Spleen (tissue), 11 donors: ENCODE measurements around the gene DOK4. TPM values are rescaled to one million over a fixed set of nuclear protein-coding genes. Genes with fewer than 3 reads are reported as not detected.

Experiments used
- DNase-seq: peaks from one replicate; pipeline ENCODE4 v3.0.0-alpha.2; 2020
- H3K27ac ChIP-seq, 8 donors: fragments of 200-600 bp; sonication (generic) in 7 of 8; 1 replicate in 4 of 8; 2 replicates in 4 of 8; pipeline versions ENCODE4 v1.5.0 to v1.8.0; 2016 to 2021; ENCODE audit warnings: inconsistent platforms in 4 of 8, mild to moderate bottlenecking in 4 of 8, moderate library complexity in 1 of 8
- H3K27me3 ChIP-seq, 7 donors: fragments of 200-600 bp; sonication (generic) in 6 of 7; replicated peaks in 1 of 7; 1 replicate in 4 of 7; 2 replicates in 3 of 7; pipeline versions ENCODE4 v1.5.0 to v1.8.0; 2016 to 2021; ENCODE audit warnings: inconsistent platforms in 3 of 7, mild to moderate bottlenecking in 1 of 7
- H3K36me3 ChIP-seq, 6 donors: fragments of 200-600 bp; sonication (generic) in 5 of 6; 1 replicate in 4 of 6; 2 replicates in 2 of 6; pipeline versions ENCODE4 v1.5.0 to v1.8.0; 2016 to 2021; ENCODE audit warnings: inconsistent platforms in 2 of 6
- H3K4me1 ChIP-seq, 6 donors: fragments of 200-600 bp; sonication (generic) in 5 of 6; 1 replicate in 3 of 6; 2 replicates in 3 of 6; pipeline versions ENCODE4 v1.5.0 to v1.8.0; 2016 to 2021; ENCODE audit warnings: inconsistent platforms in 3 of 6
- H3K4me3 ChIP-seq, 8 donors: fragments of 200-600 bp; sonication (generic) in 7 of 8; 1 replicate in 4 of 8; 2 replicates in 4 of 8; pipeline versions ENCODE4 v1.5.0 to v1.8.0; 2016 to 2021; ENCODE audit warnings: inconsistent platforms in 4 of 8, mild to moderate bottlenecking in 4 of 8, moderate library complexity in 2 of 8
- H3K9me3 ChIP-seq, 8 donors: fragments of 200-600 bp; sonication (generic) in 7 of 8; 1 replicate in 4 of 8; 2 replicates in 4 of 8; pipeline versions ENCODE4 v1.5.0 to v1.8.0; 2016 to 2021; ENCODE audit warnings: inconsistent platforms in 4 of 8
- CTCF ChIP-seq, 11 experiments: fragments of 200-600 bp in 7 of 11; fragments of 450-650 bp in 4 of 11; sonication (generic) in 4 of 11; IDR thresholded peaks in 8 of 11; conservative IDR thresholded peaks in 3 of 11; 1 replicate in 7 of 11; 2 replicates in 4 of 11; pipeline versions ENCODE4 v1.4.0 to v1.8.0; 2016 to 2021; ENCODE audit warnings: antibody characterized with exemption in 11 of 11, inconsistent platforms in 4 of 11, mild to moderate bottlenecking in 1 of 11
- POLR2A ChIP-seq, 3 donors: fragments of 450-650 bp; IDR thresholded peaks; one replicate each; pipeline ENCODE4 v1.5.1; 2017; ENCODE audit warnings: antibody characterized with exemption in 3 of 3, mild to moderate bottlenecking in 1 of 3
- POLR2AphosphoS5 ChIP-seq, 3 donors: sonication (generic); formaldehyde crosslinking; IDR thresholded peaks; one replicate each; pipeline ENCODE4 v1.5.1; 2017; ENCODE audit warnings: antibody characterized with exemption in 3 of 3
- WGBS, 5 donors: extraction: QIAGEN DNeasy Blood & Tissue Kit in 3 of 5; methylation state at CpG; one replicate each; pipeline versions ENCODE4 v1.1.5 to v1.1.7; 2013 to 2018; 5-methylcytosine and 5-hydroxymethylcytosine counted together
- intact Hi-C: fragments of 100-400 bp; cut with DNase I; formaldehyde crosslinking; loops from one replicate; pipeline ENCODE4 v1.15.0; 2023; ENCODE audit warnings: low total_unique reads
- polyA plus RNA-seq, 3 donors: library from polyadenylated mRNA; stranded (reverse); fragments of 200-250 nt; gene quantifications; one replicate each; pipeline ENCODE4 v1.2.1, GENCODE V29; 2013
- total RNA-seq, 7 donors: library from RNA; depleted of rRNA in 3 of 7; stranded (reverse); fragments of >200 nt in 3 of 7; fragmentation: NEBNext Ultra II Directional in 4 of 7; extraction: Animal tissue kit (Norgen Biotek cat#: 25700) in 4 of 7; gene quantifications; one replicate each; pipeline versions ENCODE4 v1.1.0 to v1.2.1, GENCODE V29; 2016 to 2021
- donor health status: healthy with polysubstance abuse.
- donor health status: DM: no; HTN: no; CAD: no; lungs with moderate emphysema.
- donor health status: DM: no; HTN: no; CAD: no.
- donor health status: Bipolar disorder and iron deficiency.
- donor health status: healthy.
- donor health status: DM: no; HTN: no; CAD: no.
- donor health status: DM: yes; HTN: yes; CAD: no.

The DOK4 gene
- total and polyA plus RNA-seq, 10 donors, result 4.1 to 19.8 (median 14.2) TPM

GRCh38 chr16:57509231-57509923 is 23.1 kb upstream of the DOK4 start:
- Histone ChIP-seq H3K4me3 (no peak overlapping the region), H3K4me1 (peaks cover 8 to 47% (median 23%) of the 10 kb centered on the region in 6 donors), H3K36me3 (peaks cover 0 to 23% (median 4%) of the 10 kb centered on the region in 6 donors), H3K9me3 (no peaks in the 10 kb centered on the region), H3K27ac (no peak overlapping the region), H3K27me3 (no peaks in the 10 kb centered on the region)
- no peak for DNase-seq
- WGBS, 5 donors, result 82 to 85% (median 83%) methylated on average over 12 of the region's 12 CpGs
- intact Hi-C loops, result no loop called here
- TF ChIP-seq CTCF (IDR thresholded peaks at IDR 0.05 in 8 of 11, conservative IDR thresholded peaks at IDR 0.05 in 3 of 11) (no peak), POLR2AphosphoS5 (IDR thresholded peaks at IDR 0.05) (no peak), POLR2A (IDR thresholded peaks at IDR 0.05) (no peak)

DNA sequence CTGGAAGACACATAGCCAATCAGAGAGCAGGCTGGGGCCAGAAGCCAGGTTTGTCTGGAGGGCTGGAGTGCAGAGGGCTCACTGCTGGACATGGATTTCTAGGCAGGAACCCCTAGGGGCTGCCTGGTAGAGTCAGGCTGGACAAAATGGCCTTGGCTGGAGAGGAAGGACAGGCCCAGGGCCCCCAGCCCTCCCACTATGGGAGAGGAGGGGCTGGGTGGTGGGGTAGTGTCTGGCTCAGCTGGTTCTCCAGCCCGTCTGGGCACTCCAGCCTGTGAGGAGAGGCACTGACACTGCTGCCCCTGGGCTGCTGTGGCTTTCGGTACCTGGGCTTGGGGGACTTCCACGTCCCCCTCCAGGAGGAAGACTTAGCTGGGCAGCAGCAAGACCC is 21.7 kb upstream of the DOK4 start:
- H3K36me3 ChIP-seq, result peaks cover 0 to 13% (median 4%) of the 10 kb centered on the region in 6 donors
- no peak overlapping the region for H3K27ac ChIP-seq
- no peak overlapping the region for H3K4me3 ChIP-seq
- no peak for DNase-seq
- intact Hi-C loops, result no loop called here
- H3K4me1 ChIP-seq, result peaks cover 0 to 33% (median 11%) of the 10 kb centered on the region in 6 donors
- TF ChIP-seq CTCF (IDR thresholded peaks at IDR 0.05 in 8 of 11, conservative IDR thresholded peaks at IDR 0.05 in 3 of 11) (no peak), POLR2A (IDR thresholded peaks at IDR 0.05) (no peak), POLR2AphosphoS5 (IDR thresholded peaks at IDR 0.05) (no peak)
- no peaks in the 10 kb centered on the region for H3K9me3 ChIP-seq
- peaks cover 0 to 4% (median 0%) of the 10 kb centered on the region in 7 donors for H3K27me3 ChIP-seq
- WGBS, 5 donors, result 57 to 86% (median 83%) methylated on average over 1 to 3 of the region's 3 CpGs

DNA sequence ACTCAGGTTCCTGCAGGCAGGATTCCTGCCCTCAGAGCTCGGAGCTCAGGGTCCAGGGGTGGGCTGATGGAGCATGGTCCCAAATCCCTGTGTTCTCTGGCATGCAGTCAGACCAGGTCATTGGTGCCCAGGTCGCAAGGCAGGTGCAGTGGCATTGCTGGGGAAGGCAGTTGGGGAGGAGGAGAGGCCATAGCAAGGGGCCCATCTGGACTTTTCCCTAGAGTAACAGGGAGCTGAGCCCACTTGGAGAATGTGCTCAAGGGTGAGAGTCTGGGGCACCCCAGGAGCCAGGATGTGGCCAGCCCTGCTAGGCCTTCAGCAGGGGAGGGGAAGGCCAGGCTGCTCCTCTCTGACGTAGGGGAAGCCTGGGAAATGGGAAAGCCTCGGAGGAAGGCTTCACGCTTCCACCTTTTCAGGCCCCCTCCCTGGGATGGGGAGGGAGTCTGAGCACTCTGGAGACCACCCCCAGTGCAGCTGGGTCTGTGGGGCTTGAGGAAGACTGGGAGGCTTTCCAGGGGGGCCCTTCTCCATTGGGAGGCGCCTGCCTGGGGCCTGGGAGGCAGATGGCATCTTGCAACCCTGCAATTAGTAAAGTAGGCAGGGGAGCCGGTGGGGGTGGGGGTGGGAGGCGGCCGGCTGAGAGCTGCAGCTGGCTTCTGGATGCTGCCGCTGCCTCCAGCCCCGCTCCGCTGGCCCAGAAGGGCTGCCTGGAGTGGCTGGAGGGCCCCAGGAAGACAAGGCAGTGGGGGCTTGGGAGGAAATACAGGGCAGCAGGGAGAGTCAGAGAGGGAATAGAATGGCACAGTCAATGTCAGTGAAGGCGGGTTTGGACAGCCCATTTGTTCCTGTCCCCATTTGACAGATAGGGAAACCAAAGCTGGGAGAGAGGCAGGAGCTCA is 21.1 kb upstream of the DOK4 start:
- Histone ChIP-seq H3K27ac (no peak overlapping the region), H3K4me1 (peaks cover 0 to 27% (median 8%) of the 10 kb centered on the region in 6 donors), H3K4me3 (no peak overlapping the region), H3K36me3 (peaks cover 0 to 8% (median 3%) of the 10 kb centered on the region in 6 donors), H3K9me3 (no peaks in the 10 kb centered on the region), H3K27me3 (peaks cover 0 to 4% (median 0%) of the 10 kb centered on the region in 7 donors)
- intact Hi-C loops, result no loop called here
- WGBS, 5 donors, result 66 to 83% (median 73%) methylated on average over 12 to 13 of the region's 13 CpGs
- TF ChIP-seq POLR2A (IDR thresholded peaks at IDR 0.05), result no peak
- no peak for TF ChIP-seq CTCF (IDR thresholded peaks at IDR 0.05 in 8 of 11, conservative IDR thresholded peaks at IDR 0.05 in 3 of 11)
- TF ChIP-seq POLR2AphosphoS5 (IDR thresholded peaks at IDR 0.05), result peak in 1 of 3 donors; percentile 15
- no peak for DNase-seq

DNA sequence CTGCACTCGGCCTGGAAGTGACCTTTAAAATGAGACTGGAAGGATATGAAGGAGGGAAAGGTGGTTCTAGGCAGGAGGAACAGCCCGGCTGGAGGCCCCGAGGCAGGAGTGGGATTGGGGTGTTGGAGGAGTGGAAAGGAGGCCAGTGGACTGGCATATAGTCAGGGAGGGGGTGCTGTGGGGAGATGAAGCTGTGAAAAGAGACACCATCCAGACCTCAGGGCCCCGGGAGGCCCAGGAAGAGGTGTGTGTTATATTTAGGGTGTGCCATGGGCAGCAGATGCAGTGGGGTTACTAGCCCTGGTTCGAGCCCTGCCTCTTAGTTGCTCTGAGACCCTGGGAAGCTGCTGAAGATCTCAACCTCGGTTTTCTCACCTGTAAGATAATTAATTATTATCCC is 18.9 kb upstream of the DOK4 start:
- Histone ChIP-seq H3K36me3 (no peaks in the 10 kb centered on the region), H3K27ac (no peak overlapping the region), H3K4me3 (no peak overlapping the region), H3K4me1 (peaks cover 0 to 32% (median 8%) of the 10 kb centered on the region in 6 donors), H3K27me3 (peaks cover 0 to 4% (median 0%) of the 10 kb centered on the region in 7 donors), H3K9me3 (no peaks in the 10 kb centered on the region)
- intact Hi-C loops, result no loop called here
- TF ChIP-seq CTCF (IDR thresholded peaks at IDR 0.05 in 8 of 11, conservative IDR thresholded peaks at IDR 0.05 in 3 of 11), result no peak
- WGBS, 5 donors, result 69 to 83% (median 76%) methylated on average over 6 of the region's 6 CpGs
- no peak for DNase-seq
